Measurements from ENCODE around the gene PRKCB. TPM values are rescaled to one million over a fixed set of nuclear protein-coding genes. Genes with fewer than 3 reads are reported as not detected.

The PRKCB gene
- total and polyA plus RNA-seq, 12 donors: 0.30 to 8.8 (median 1.1) TPM

GRCh38 chr16:23796941-23797340, 38.8 kb upstream of the PRKCB start:
- TF ChIP-seq CTCF (IDR thresholded peaks at IDR 0.05): no peak
- H3K27me3 ChIP-seq: peaks cover 0 to 38% (median 13%) of the 10 kb centered on the region in 7 donors
- H3K9me3 ChIP-seq: no peaks in the 10 kb centered on the region
- no peaks in the 10 kb centered on the region for H3K36me3 ChIP-seq
- ATAC-seq (no peak), DNase-seq (no peak)
- H3K27ac ChIP-seq: no peak overlapping the region
- H3K4me1 ChIP-seq: no peaks in the 10 kb centered on the region
- H3K4me3 ChIP-seq: no peak overlapping the region
- intact Hi-C loops (cut with DNase I): loop anchor here in 3 of 10 donors (10.0 kb wide), 2 partner anchors 218 to 708 kb away; no protein-coding TSS in a partner anchor
- 75 to 84% methylated on average over 2 of the region's 2 CpGs for WGBS, 2 donors

GRCh38 chr16:23801378-23801777, 34.4 kb upstream of the PRKCB start:
- intact Hi-C loops (cut with DNase I): loop anchor here in 9 of 10 donors (2.0 to 10.0 kb wide), 6 partner anchors 203 to 703 kb away; no protein-coding TSS in a partner anchor
- peaks cover 0 to 60% (median 19%) of the 10 kb centered on the region in 7 donors for H3K27me3 ChIP-seq
- H3K27ac ChIP-seq: no peak overlapping the region
- DNase-seq (peak; percentile 66 to 67), ATAC-seq (peak in 7 of 8 donors; percentile 61 to 80 (median 67))
- H3K36me3 ChIP-seq: no peaks in the 10 kb centered on the region
- H3K4me3 ChIP-seq: no peak overlapping the region
- peak in 8 of 9 donors; percentile 38 to 66 (median 60) for TF ChIP-seq CTCF (IDR thresholded peaks at IDR 0.05)
- no peaks in the 10 kb centered on the region for H3K9me3 ChIP-seq
- 12 to 13% methylated on average over 4 of the region's 5 CpGs for WGBS, 2 donors
- H3K4me1 ChIP-seq: peaks cover 0 to 7% (median 0%) of the 10 kb centered on the region in 9 donors

DNA sequence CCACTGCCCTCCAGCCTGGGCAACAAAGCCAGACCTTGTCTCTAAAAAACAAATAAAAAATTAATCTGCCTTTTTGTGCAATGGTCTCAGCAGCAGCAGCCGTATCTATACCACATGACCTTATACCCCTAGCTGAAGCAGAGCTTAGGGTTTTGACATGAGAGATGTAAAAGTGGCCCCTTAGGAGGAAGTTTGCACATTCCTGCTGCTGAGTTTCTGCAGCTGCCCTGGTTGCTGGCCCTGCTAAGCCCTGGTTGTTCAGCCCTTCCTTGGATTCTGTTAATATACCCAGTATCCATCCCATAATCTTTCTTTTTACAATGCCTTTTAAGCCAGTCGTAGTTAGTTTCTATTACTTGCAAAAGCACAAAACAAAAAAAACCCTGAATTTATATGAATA, 33.0 kb upstream of the PRKCB start:
- peaks cover 0 to 7% (median 0%) of the 10 kb centered on the region in 9 donors for H3K4me1 ChIP-seq
- intact Hi-C loops (cut with DNase I): loop anchor here in 9 of 10 donors (2.0 to 10.0 kb wide), 6 partner anchors 202 to 702 kb away; no protein-coding TSS in a partner anchor
- 59 to 73% methylated on average over 2 of the region's 2 CpGs for WGBS, 2 donors
- no peak for TF ChIP-seq CTCF (IDR thresholded peaks at IDR 0.05)
- no peak overlapping the region for H3K27ac ChIP-seq
- no peak for DNase-seq
- no peaks in the 10 kb centered on the region for H3K9me3 ChIP-seq
- ATAC-seq: no peak
- H3K36me3 ChIP-seq: no peaks in the 10 kb centered on the region
- H3K4me3 ChIP-seq: no peak overlapping the region
- H3K27me3 ChIP-seq: peaks cover 0 to 67% (median 24%) of the 10 kb centered on the region in 7 donors

DNA sequence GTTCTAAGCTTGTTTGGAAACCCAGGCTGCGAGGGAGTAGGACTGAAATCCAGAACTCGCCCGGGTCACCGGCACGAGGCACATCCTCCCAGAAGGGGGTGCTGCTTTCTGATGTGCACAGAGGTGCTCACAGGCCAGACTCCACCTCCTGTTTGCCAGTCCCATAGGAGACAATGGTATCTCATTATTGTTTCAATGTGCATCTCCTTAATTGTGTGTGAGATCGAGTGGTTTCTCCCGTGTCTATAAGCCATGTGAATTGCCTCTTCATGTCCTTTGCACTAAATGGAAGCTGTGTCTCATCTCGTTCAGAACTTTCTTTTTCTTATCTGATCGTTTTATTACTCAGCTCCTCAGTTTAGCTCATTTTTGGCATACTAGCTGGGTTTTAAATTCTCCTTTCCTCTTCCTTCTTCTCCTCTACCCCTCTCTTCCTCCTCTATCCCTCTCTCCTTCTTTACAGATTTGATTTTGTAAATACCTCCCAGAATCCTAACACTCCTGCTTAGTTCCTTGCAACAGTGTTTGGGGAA, 32.1 kb upstream of the PRKCB start:
- Histone ChIP-seq H3K4me3 (no peak overlapping the region), H3K27ac (no peak overlapping the region), H3K4me1 (peaks cover 0 to 7% (median 0%) of the 10 kb centered on the region in 9 donors), H3K27me3 (peaks cover 0 to 74% (median 21%) of the 10 kb centered on the region in 7 donors), H3K9me3 (no peaks in the 10 kb centered on the region), H3K36me3 (no peaks in the 10 kb centered on the region)
- ATAC-seq (peak in 3 of 8 donors; percentile 27 to 59 (median 38)), DNase-seq (peak; percentile 23 to 27)
- peak in 5 of 9 donors; percentile 16 to 76 (median 41) for TF ChIP-seq CTCF (IDR thresholded peaks at IDR 0.05)
- WGBS, 2 donors: 9 to 12% methylated on average over 9 of the region's 9 CpGs
- intact Hi-C loops (cut with DNase I): loop anchor here in 9 of 10 donors (2.0 to 10.0 kb wide), 6 partner anchors 201 to 701 kb away; no protein-coding TSS in a partner anchor
